A549 (cell line): ENCODE results near the gene EEF2. TPM values are rescaled to one million over a fixed set of nuclear protein-coding genes. Genes with fewer than 3 reads are reported as not detected.
A peak's percentile ranks its signal among the peaks of the same experiment; 100 is the strongest.

Experiments
- BHLHE40 ChIP-seq: IDR thresholded peaks from 2 replicates; pipeline ENCODE4 v1.6.1; 2012; ENCODE audit warnings: low read depth, low read length, inconsistent platforms
- CBX2 ChIP-seq: fragments of 200-600 bp; sonication (generic); IDR thresholded peaks from 2 replicates; pipeline ENCODE4 v1.6.1; 2016; ENCODE audit warnings: low read depth, mild to moderate bottlenecking, borderline replicate concordance
- EHMT2 ChIP-seq: fragments of 200-600 bp; sonication (generic); IDR thresholded peaks from 2 replicates; pipeline ENCODE4 v1.6.1; 2016; ENCODE audit warnings: antibody characterized with exemption, low read depth, mild to moderate bottlenecking, moderate library complexity
- ESRRA ChIP-seq: fragments of 150-350 bp; IDR thresholded peaks from 2 replicates; pipeline ENCODE4 v1.6.1; 2014; ENCODE audit warnings: mild to moderate bottlenecking, low read length, borderline replicate concordance
- FOSB ChIP-seq: fragments of 250-450 bp; sonication (Bioruptor Pico); IDR thresholded peaks from 2 replicates; pipeline ENCODE4 v1.5.0; 2020; ENCODE audit warnings: mild to moderate bottlenecking, moderate library complexity
- HOXB5 ChIP-seq: fragments of 250-450 bp; sonication (Bioruptor Pico); IDR thresholded peaks from 2 replicates; pipeline ENCODE4 v1.5.0; 2020; ENCODE audit warnings: mild to moderate bottlenecking, moderate library complexity
- JUNB ChIP-seq: fragments of >200 bp; sonication (Bioruptor Twin); formaldehyde crosslinking; IDR thresholded peaks from 2 replicates; pipeline ENCODE4 v1.6.1; 2016
- MAFK ChIP-seq: fragments of 450-650 bp; IDR thresholded peaks from 2 replicates; pipeline ENCODE4 v1.6.1; 2014; ENCODE audit not compliant: partially characterized antibody
- MYC ChIP-seq: IDR thresholded peaks from 2 replicates; pipeline ENCODE4 v1.6.1; 2012; ENCODE audit warnings: mild to moderate bottlenecking, inconsistent platforms, low read length, improper control_type of control experiment, borderline replicate concordance
- NFE2L2 ChIP-seq: fragments of 150-350 bp; conservative IDR thresholded peaks from 2 replicates; pipeline ENCODE4 v1.6.1; 2014; ENCODE audit warnings: low read length
- NPAS2 ChIP-seq: fragments of 250-450 bp; sonication (Bioruptor Pico); IDR thresholded peaks from 2 replicates; pipeline ENCODE4 v1.8.0; 2022; ENCODE audit warnings: mild to moderate bottlenecking, moderate library complexity, borderline replicate concordance
- PHF8 ChIP-seq: fragments of 200-600 bp; sonication (generic); IDR thresholded peaks from 2 replicates; pipeline ENCODE4 v1.6.1; 2016; ENCODE audit warnings: low read depth, mild to moderate bottlenecking, antibody characterized with exemption, moderate library complexity, borderline replicate concordance
- RCOR1 ChIP-seq: fragments of 150-350 bp; IDR thresholded peaks from 2 replicates; pipeline ENCODE4 v1.6.1; 2014; ENCODE audit warnings: antibody characterized with exemption, low read length, low read depth
- RFX5 ChIP-seq: fragments of 450-650 bp; IDR thresholded peaks from 2 replicates; pipeline ENCODE4 v1.7.1; 2014; ENCODE audit warnings: antibody characterized with exemption, mild to moderate bottlenecking, moderate library complexity
- RNF2 ChIP-seq: fragments of 200-600 bp; sonication (generic); IDR thresholded peaks from 2 replicates; pipeline ENCODE4 v1.6.1; 2016; ENCODE audit warnings: low read depth, mild to moderate bottlenecking, antibody characterized with exemption, moderate library complexity, borderline replicate concordance
- TFCP2L1 ChIP-seq: fragments of 250-450 bp; sonication (Bioruptor Pico); IDR thresholded peaks from 2 replicates; pipeline ENCODE4 v1.5.0; 2021; ENCODE audit warnings: mild to moderate bottlenecking
- ZC3H11A ChIP-seq: fragments of 450-650 bp; IDR thresholded peaks from 2 replicates; pipeline ENCODE4 v1.6.1; 2014; ENCODE audit warnings: antibody characterized with exemption, mild to moderate bottlenecking
- ZSCAN20 ChIP-seq: fragments of 250-450 bp; sonication (Bioruptor Pico); IDR thresholded peaks from 2 replicates; pipeline ENCODE4 v1.8.0; 2022; ENCODE audit warnings: mild to moderate bottlenecking, moderate library complexity
- polyA plus RNA-seq, 4 experiments: library from polyadenylated mRNA; depleted of rRNA in 3 of 4; stranded (reverse); fragments of >200 nt; fragmentation: RNase III in 1 of 4; extraction: RNeasy Plus Mini Kit Qiagen cat#74134 plus additional on column Dnase treatment in 1 of 4; gene quantifications; 2 replicates in 3 of 4; 3 replicates in 1 of 4; pipeline ENCODE4 v1.2.3, GENCODE V29; 2011 to 2017
- TF ChIP-seq, protein P1 (sequence below): fragments of 450-650 bp; IDR thresholded peaks from 2 replicates; pipeline ENCODE4 v1.6.1; 2014; ENCODE audit warnings: antibody characterized with exemption
- TF ChIP-seq, protein P2 (sequence below): IDR thresholded peaks from 2 replicates; pipeline ENCODE4 v1.6.1; 2012
- TF ChIP-seq, protein P3 (sequence below): IDR thresholded peaks from 2 replicates; pipeline ENCODE4 v1.6.1; 2012
- TF ChIP-seq, protein P4 (sequence below): fragments of 250-450 bp; sonication (Bioruptor Pico); IDR thresholded peaks from 2 replicates; pipeline ENCODE4 v1.5.0; 2021; ENCODE audit warnings: mild to moderate bottlenecking, moderate library complexity, borderline replicate concordance
- TF ChIP-seq, protein P5 (sequence below): fragments of >200 bp; sonication (Bioruptor Twin); formaldehyde crosslinking; IDR thresholded peaks from 3 replicates; pipeline ENCODE4 v1.5.1; 2016

The EEF2 gene
- polyA plus RNA-seq, 2 of the 4 experiments (the other 2 are of a cell fraction), result 680 to 971 TPM

DNA sequence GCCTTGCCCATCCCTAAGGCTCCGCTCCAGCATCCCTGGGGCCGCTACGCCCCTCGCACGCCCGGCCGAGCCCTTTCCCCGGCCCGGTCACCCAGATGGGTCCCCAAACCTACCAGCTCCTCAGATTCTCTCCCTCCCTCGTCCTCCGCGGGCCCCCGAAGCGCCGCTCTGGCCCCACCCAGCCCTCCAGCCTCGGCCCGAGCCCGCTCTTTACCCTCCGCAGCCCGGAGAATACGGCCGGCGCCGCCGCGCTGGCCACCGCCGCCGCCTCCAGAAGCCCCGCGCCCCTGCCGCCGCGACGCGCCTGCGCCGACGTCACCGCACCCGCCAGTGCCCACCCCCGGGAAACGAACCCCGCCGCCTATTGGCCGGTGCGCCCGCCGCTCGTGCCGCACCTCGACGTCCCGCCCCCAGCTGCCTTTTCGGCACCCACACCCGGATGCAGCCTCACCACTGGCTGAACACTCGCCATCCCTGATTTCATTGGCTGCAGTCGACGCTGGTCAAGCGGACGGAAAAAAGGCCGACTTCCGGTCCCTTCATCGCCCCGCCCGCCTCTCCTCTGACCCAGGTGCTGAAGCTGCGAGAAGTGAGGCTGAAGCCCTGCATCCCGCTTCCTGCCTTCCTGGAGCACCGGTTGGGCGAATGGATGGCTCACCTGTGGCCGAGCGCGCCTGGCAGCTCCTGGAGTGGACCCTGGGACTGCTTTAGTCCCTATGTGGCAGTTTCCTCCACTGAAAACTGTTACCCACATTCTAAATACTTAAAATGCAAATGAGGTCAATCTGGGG, 14.3 kb downstream of the EEF2 start, which contains the start of gene DAPK3 (continued):
- no peak for TF ChIP-seq HOXB5 (CRISPR knock-in tag)
- no peak for TF ChIP-seq RCOR1
- no peak for TF ChIP-seq ZSCAN20 (CRISPR knock-in tag)
- TF ChIP-seq RNF2, result no peak
- peak; percentile 32 for TF ChIP-seq MAFK
- TF ChIP-seq CBX2, result no peak
- TF ChIP-seq MYC, result no peak
- TF ChIP-seq TFCP2L1, result peak; percentile 93
- no peak for TF ChIP-seq ESRRA
- TF ChIP-seq, protein P1, sequence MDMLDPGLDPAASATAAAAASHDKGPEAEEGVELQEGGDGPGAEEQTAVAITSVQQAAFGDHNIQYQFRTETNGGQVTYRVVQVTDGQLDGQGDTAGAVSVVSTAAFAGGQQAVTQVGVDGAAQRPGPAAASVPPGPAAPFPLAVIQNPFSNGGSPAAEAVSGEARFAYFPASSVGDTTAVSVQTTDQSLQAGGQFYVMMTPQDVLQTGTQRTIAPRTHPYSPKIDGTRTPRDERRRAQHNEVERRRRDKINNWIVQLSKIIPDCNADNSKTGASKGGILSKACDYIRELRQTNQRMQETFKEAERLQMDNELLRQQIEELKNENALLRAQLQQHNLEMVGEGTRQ, result 0 out of 2 replicates have a peak, but pooled peaks have one; percentile 23
- TF ChIP-seq PHF8, result peak; percentile 36; the same call in 1 of the 2 replicates
- TF ChIP-seq FOSB, result peak; percentile 87; the same call in 1 of the 2 replicates
- TF ChIP-seq, protein P2, sequence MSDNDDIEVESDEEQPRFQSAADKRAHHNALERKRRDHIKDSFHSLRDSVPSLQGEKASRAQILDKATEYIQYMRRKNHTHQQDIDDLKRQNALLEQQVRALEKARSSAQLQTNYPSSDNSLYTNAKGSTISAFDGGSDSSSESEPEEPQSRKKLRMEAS, result peak; percentile 55
- no peak for TF ChIP-seq JUNB
- TF ChIP-seq ZC3H11A, result no peak
- TF ChIP-seq, protein P3, sequence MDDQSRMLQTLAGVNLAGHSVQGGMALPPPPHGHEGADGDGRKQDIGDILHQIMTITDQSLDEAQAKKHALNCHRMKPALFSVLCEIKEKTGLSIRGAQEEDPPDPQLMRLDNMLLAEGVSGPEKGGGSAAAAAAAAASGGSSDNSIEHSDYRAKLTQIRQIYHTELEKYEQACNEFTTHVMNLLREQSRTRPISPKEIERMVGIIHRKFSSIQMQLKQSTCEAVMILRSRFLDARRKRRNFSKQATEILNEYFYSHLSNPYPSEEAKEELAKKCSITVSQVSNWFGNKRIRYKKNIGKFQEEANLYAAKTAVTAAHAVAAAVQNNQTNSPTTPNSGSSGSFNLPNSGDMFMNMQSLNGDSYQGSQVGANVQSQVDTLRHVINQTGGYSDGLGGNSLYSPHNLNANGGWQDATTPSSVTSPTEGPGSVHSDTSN, result peak; percentile 93
- no peak for TF ChIP-seq NFE2L2
- TF ChIP-seq RFX5, result no peak
- TF ChIP-seq, protein P4, sequence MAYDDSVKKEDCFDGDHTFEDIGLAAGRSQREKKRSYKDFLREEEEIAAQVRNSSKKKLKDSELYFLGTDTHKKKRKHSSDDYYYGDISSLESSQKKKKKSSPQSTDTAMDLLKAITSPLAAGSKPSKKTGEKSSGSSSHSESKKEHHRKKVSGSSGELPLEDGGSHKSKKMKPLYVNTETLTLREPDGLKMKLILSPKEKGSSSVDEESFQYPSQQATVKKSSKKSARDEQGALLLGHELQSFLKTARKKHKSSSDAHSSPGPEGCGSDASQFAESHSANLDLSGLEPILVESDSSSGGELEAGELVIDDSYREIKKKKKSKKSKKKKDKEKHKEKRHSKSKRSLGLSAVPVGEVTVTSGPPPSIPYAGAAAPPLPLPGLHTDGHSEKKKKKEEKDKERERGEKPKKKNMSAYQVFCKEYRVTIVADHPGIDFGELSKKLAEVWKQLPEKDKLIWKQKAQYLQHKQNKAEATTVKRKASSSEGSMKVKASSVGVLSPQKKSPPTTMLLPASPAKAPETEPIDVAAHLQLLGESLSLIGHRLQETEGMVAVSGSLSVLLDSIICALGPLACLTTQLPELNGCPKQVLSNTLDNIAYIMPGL, result no peak
- no peak for TF ChIP-seq NPAS2 (CRISPR knock-in tag)
- TF ChIP-seq, protein P5, sequence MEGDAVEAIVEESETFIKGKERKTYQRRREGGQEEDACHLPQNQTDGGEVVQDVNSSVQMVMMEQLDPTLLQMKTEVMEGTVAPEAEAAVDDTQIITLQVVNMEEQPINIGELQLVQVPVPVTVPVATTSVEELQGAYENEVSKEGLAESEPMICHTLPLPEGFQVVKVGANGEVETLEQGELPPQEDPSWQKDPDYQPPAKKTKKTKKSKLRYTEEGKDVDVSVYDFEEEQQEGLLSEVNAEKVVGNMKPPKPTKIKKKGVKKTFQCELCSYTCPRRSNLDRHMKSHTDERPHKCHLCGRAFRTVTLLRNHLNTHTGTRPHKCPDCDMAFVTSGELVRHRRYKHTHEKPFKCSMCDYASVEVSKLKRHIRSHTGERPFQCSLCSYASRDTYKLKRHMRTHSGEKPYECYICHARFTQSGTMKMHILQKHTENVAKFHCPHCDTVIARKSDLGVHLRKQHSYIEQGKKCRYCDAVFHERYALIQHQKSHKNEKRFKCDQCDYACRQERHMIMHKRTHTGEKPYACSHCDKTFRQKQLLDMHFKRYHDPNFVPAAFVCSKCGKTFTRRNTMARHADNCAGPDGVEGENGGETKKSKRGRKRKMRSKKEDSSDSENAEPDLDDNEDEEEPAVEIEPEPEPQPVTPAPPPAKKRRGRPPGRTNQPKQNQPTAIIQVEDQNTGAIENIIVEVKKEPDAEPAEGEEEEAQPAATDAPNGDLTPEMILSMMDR, result no peak
- TF ChIP-seq BHLHE40, result 0 out of 2 replicates have a peak, but pooled peaks have one; percentile 33
- TF ChIP-seq EHMT2, result no peak
